SK-N-SH (cell line): ENCODE results near the gene ATP13A5. TPM values are rescaled to one million over a fixed set of nuclear protein-coding genes. Genes with fewer than 3 reads are reported as not detected.

Source experiments
- CTCF ChIA-PET: fragments of 300-600, 350-600 bp; formaldehyde crosslinking; extraction: SDS; loops from one replicate; lab custom pipeline; 2021; lab: Yijun Ruan, JAX
- POLR2A ChIA-PET: fragments of 350-600 bp; sonication (Branson Sonifier 250); formaldehyde crosslinking; extraction: SDS; loops from one replicate; lab custom pipeline; 2020; ENCODE audit warnings: antibody characterized with exemption, inconsistent platforms; lab: Yijun Ruan, JAX
- DNase-seq: peaks from one replicate; pipeline ENCODE4 v3.0.0; 2012
- H2AFZ ChIP-seq: fragments of 200-600 bp; sonication (generic); 2 replicates; pipeline ENCODE4 v1.8.1; 2016; ENCODE audit warnings: antibody characterized with exemption, mild to moderate bottlenecking, low read depth
- H3F3A ChIP-seq: fragments of 200-600 bp; sonication (generic); replicated peaks from 2 replicates; pipeline ENCODE3; 2016; ENCODE audit warnings: antibody characterized with exemption, mild to moderate bottlenecking; ENCODE audit not compliant: insufficient read depth
- H3K27ac ChIP-seq, 2 experiments: fragments of 200-500 bp in 1 of 2; fragments of 200-600 bp in 1 of 2; sonication (Bioruptor generic) in 1 of 2; sonication (generic), shearing (Covaris generic) in 1 of 2; 2 replicates each; pipeline versions ENCODE4 v1.5.1 to v1.6.1; 2014 to 2016; ENCODE audit warnings: low read depth in 2 of 2, inconsistent platforms in 1 of 2, low read length in 1 of 2, mild to moderate bottlenecking in 1 of 2, mixed read lengths in 1 of 2
- H3K27me3 ChIP-seq: fragments of 200-600 bp; sonication (generic), shearing (Covaris generic); 2 replicates; pipeline ENCODE4 v1.6.1; 2016; ENCODE audit warnings: mixed run types; ENCODE audit not compliant: insufficient read depth
- H3K36me3 ChIP-seq, 2 experiments: fragments of 200-500 bp in 1 of 2; fragments of 200-600 bp in 1 of 2; sonication (Bioruptor generic) in 1 of 2; sonication (generic) in 1 of 2; replicated peaks in 1 of 2; 2 replicates each; pipeline versions ENCODE3 to v1.5.1; 2014 to 2016; ENCODE audit warnings: low read length in 1 of 2, mild to moderate bottlenecking in 1 of 2; ENCODE audit not compliant: insufficient read depth in 2 of 2, control insufficient read depth in 1 of 2
- H3K4me1 ChIP-seq, 2 experiments: fragments of 200-500 bp in 1 of 2; fragments of 200-600 bp in 1 of 2; sonication (Bioruptor generic) in 1 of 2; sonication (generic), shearing (Covaris generic) in 1 of 2; 2 replicates each; pipeline versions ENCODE4 v1.5.1 to v1.6.1; 2014 to 2016; ENCODE audit warnings: low read depth in 1 of 2, low read length in 1 of 2, mixed run types in 1 of 2; ENCODE audit not compliant: insufficient read depth in 2 of 2, control insufficient read depth in 1 of 2
- H3K4me2 ChIP-seq: fragments of 200-600 bp; sonication (generic), shearing (Covaris generic); 2 replicates; pipeline ENCODE4 v1.6.1; 2017; ENCODE audit warnings: mixed run types
- H3K4me3 ChIP-seq, 2 experiments: fragments of 200-500 bp in 1 of 2; fragments of 200-600 bp in 1 of 2; sonication (Bioruptor generic) in 1 of 2; sonication (generic), shearing (Covaris generic) in 1 of 2; 2 replicates each; pipeline versions ENCODE4 v1.5.1 to v1.8.1; 2014 to 2016; ENCODE audit warnings: low read depth in 2 of 2, inconsistent platforms in 1 of 2, low read length in 1 of 2, mild to moderate bottlenecking in 1 of 2, mixed read lengths in 1 of 2, moderate library complexity in 1 of 2
- H3K79me2 ChIP-seq: fragments of 200-600 bp; sonication (generic); 2 replicates; pipeline ENCODE4 v1.8.1; 2017; ENCODE audit warnings: mild to moderate bottlenecking; ENCODE audit not compliant: insufficient read depth
- H3K9ac ChIP-seq: fragments of 200-600 bp; sonication (generic); 2 replicates; pipeline ENCODE4 v1.6.1; 2017; ENCODE audit warnings: mixed run types
- H3K9me2 ChIP-seq: fragments of 200-600 bp; sonication (generic); 2 replicates; pipeline ENCODE4 v1.6.1; 2017; ENCODE audit warnings: mixed run types
- H3K9me3 ChIP-seq: fragments of 200-600 bp; sonication (generic); 2 replicates; pipeline ENCODE4 v1.6.1; 2017; ENCODE audit warnings: mixed run types, mild to moderate bottlenecking, moderate library complexity
- H4K20me1 ChIP-seq: fragments of 200-600 bp; sonication (generic); 2 replicates; pipeline ENCODE4 v1.6.1; 2017; ENCODE audit warnings: mild to moderate bottlenecking, mixed run types; ENCODE audit not compliant: insufficient read depth
- CHD2 ChIP-seq: fragments of 150-350 bp; IDR thresholded peaks from 2 replicates; pipeline ENCODE4 v1.6.1; 2018; ENCODE audit warnings: low read length; ENCODE audit not compliant: partially characterized antibody
- FOSL2 ChIP-seq: IDR thresholded peaks from 2 replicates; pipeline ENCODE4 v1.4.0; 2012; ENCODE audit warnings: low read depth, mild to moderate bottlenecking, moderate library complexity, borderline replicate concordance
- JUND ChIP-seq: IDR thresholded peaks from 2 replicates; pipeline ENCODE4 v1.4.0; 2012
- MEF2A ChIP-seq: IDR thresholded peaks from 2 replicates; pipeline ENCODE4 v1.4.0; 2012; ENCODE audit warnings: low read depth, borderline replicate concordance
- MXI1 ChIP-seq: IDR thresholded peaks from 2 replicates; pipeline ENCODE4 v1.6.1; 2012; ENCODE audit warnings: mild to moderate bottlenecking, low read depth, low read length, improper control_type of control experiment
- POLR2AphosphoS5 ChIP-seq: IDR thresholded peaks from 2 replicates; pipeline ENCODE4 v1.6.1; 2012; ENCODE audit warnings: low read depth, low read length
- SIN3A ChIP-seq: IDR thresholded peaks from 2 replicates; pipeline ENCODE4 v1.6.1; 2012; ENCODE audit warnings: low read depth, mild to moderate bottlenecking, low read length, moderate library complexity, borderline replicate concordance
- SMC3 ChIP-seq: IDR thresholded peaks from 2 replicates; pipeline ENCODE4 v1.6.1; 2012; ENCODE audit warnings: low read depth, low read length, improper control_type of control experiment
- TAF1 ChIP-seq: IDR thresholded peaks from 2 replicates; pipeline ENCODE4 v1.6.1; 2012; ENCODE audit warnings: low read depth, mild to moderate bottlenecking, low read length, moderate library complexity, borderline replicate concordance
- TCF12 ChIP-seq: IDR thresholded peaks from 2 replicates; pipeline ENCODE4 v1.4.0; 2012
- YY1 ChIP-seq: IDR thresholded peaks from 2 replicates; pipeline ENCODE4 v1.4.0; 2012; ENCODE audit warnings: low read depth, mild to moderate bottlenecking
- WGBS: methylation state at CpG from one replicate; pipeline ENCODE4 v1.1.6; 2017; ENCODE audit warnings: low lambda C conversion rate; 5-methylcytosine and 5-hydroxymethylcytosine counted together
- polyA plus RNA-seq, 3 experiments: library from polyadenylated mRNA; depleted of rRNA; stranded (reverse); fragments of >200 nt; gene quantifications; 2 replicates each; pipeline ENCODE4 v1.2.3, GENCODE V29; 2012
- TF ChIP-seq, protein P1 (sequence below): fragments of 150-350 bp; IDR thresholded peaks from 2 replicates; pipeline ENCODE4 v1.6.1; 2017; ENCODE audit warnings: antibody characterized with exemption, low read length, low read depth, borderline replicate concordance
- TF ChIP-seq, protein P2 (sequence below): fragments of 200-600 bp; sonication (generic); IDR thresholded peaks from 2 replicates; pipeline ENCODE4 v1.6.1; 2017; ENCODE audit warnings: antibody characterized with exemption, mild to moderate bottlenecking, moderate library complexity
- TF ChIP-seq, protein P3 (sequence below): IDR thresholded peaks from 2 replicates; pipeline ENCODE4 v1.4.0; 2012; ENCODE audit warnings: low read depth, borderline replicate concordance
- TF ChIP-seq, protein P4 (sequence below): fragments of 150-350 bp; IDR thresholded peaks from 2 replicates; pipeline ENCODE4 v1.6.1; 2016; ENCODE audit warnings: mild to moderate bottlenecking, low read depth, low read length

ATP13A5 gene
- polyA plus RNA-seq, 1 of the 3 experiments (the other 2 are of a cell fraction) = not detected

DNA sequence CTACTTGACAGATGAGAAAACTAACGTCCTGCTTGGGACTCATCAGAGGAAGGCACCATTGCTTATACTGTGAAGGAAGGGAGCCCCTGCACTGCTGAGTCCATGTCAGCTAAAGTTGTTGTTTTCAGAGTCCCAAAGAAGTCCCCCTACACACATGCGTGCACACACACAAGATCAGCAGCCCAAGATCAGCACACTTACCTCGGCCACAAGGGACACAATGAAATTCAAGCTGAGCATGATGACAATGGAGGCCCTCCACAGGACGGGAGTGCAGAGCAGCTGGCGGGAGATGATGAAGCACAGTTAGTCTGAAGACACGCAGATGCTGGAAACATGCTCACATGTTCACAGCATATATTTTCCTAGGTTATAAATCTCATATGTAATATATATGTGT is 28.6 kb upstream of the ATP13A5 start:
- no peaks in the 10 kb centered on the region for H3K9me2 ChIP-seq
- no peak overlapping the region for H3K27ac ChIP-seq
- H3K4me1 ChIP-seq = no peaks in the 10 kb centered on the region
- TF ChIP-seq FOSL2 (no peak), MXI1 (no peak), SIN3A (no peak), TAF1 (no peak), POLR2AphosphoS5 (no peak), CHD2 (no peak), YY1 (no peak), MEF2A (no peak), TCF12 (no peak), JUND (no peak)
- TF ChIP-seq, protein P1, sequence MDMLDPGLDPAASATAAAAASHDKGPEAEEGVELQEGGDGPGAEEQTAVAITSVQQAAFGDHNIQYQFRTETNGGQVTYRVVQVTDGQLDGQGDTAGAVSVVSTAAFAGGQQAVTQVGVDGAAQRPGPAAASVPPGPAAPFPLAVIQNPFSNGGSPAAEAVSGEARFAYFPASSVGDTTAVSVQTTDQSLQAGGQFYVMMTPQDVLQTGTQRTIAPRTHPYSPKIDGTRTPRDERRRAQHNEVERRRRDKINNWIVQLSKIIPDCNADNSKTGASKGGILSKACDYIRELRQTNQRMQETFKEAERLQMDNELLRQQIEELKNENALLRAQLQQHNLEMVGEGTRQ = no peak
- TF ChIP-seq, protein P2, sequence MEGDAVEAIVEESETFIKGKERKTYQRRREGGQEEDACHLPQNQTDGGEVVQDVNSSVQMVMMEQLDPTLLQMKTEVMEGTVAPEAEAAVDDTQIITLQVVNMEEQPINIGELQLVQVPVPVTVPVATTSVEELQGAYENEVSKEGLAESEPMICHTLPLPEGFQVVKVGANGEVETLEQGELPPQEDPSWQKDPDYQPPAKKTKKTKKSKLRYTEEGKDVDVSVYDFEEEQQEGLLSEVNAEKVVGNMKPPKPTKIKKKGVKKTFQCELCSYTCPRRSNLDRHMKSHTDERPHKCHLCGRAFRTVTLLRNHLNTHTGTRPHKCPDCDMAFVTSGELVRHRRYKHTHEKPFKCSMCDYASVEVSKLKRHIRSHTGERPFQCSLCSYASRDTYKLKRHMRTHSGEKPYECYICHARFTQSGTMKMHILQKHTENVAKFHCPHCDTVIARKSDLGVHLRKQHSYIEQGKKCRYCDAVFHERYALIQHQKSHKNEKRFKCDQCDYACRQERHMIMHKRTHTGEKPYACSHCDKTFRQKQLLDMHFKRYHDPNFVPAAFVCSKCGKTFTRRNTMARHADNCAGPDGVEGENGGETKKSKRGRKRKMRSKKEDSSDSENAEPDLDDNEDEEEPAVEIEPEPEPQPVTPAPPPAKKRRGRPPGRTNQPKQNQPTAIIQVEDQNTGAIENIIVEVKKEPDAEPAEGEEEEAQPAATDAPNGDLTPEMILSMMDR = no peak
- TF ChIP-seq, protein P3, sequence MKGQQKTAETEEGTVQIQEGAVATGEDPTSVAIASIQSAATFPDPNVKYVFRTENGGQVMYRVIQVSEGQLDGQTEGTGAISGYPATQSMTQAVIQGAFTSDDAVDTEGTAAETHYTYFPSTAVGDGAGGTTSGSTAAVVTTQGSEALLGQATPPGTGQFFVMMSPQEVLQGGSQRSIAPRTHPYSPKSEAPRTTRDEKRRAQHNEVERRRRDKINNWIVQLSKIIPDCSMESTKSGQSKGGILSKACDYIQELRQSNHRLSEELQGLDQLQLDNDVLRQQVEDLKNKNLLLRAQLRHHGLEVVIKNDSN = no peak
- TF ChIP-seq, protein P4, sequence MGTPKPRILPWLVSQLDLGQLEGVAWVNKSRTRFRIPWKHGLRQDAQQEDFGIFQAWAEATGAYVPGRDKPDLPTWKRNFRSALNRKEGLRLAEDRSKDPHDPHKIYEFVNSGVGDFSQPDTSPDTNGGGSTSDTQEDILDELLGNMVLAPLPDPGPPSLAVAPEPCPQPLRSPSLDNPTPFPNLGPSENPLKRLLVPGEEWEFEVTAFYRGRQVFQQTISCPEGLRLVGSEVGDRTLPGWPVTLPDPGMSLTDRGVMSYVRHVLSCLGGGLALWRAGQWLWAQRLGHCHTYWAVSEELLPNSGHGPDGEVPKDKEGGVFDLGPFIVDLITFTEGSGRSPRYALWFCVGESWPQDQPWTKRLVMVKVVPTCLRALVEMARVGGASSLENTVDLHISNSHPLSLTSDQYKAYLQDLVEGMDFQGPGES = no peak
- no peaks in the 10 kb centered on the region for H4K20me1 ChIP-seq
- H2AFZ ChIP-seq = no peak overlapping the region
- ChIA-PET POLR2A (no interaction called here), CTCF (interaction anchor here (1.3 kb wide), 1 partner anchor 164 kb away, joined by 4 read pairs; no protein-coding TSS in a partner anchor)
- no peak overlapping the region for H3K4me2 ChIP-seq
- no peaks in the 10 kb centered on the region for H3K9me3 ChIP-seq
- H3K9ac ChIP-seq = no peak overlapping the region
- H3K27me3 ChIP-seq = no peaks in the 10 kb centered on the region
- H3K4me3 ChIP-seq = no peak overlapping the region
- no peaks in the 10 kb centered on the region for H3K36me3 ChIP-seq
- DNase-seq = no peak
- no peaks in the 10 kb centered on the region for H3K79me2 ChIP-seq
- 6% methylated on average over 6 of the region's 6 CpGs for WGBS
- no peaks in the 10 kb centered on the region for H3F3A ChIP-seq

DNA sequence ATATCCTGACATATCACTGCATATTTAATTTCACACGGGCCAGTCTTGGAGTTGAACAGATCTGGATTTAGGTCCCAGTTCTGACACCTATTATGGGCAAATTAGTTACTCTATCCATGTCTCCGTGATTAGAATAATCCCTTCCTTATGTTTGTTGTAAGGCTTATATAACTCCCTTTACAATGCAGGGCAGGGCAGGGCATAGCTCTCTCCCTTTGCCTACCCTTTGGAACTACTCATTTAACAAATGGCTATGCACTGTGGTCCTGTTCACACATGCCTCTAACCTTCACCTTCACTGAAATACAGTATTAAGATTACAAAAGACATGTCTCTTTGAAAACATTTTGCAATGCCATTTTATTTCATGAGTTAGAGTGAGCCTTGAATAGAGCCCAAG is 24.8 kb upstream of the ATP13A5 start:
- ChIA-PET POLR2A (no interaction called here), CTCF (no interaction called here)
- no peaks in the 10 kb centered on the region for H3K9me2 ChIP-seq
- no peaks in the 10 kb centered on the region for H3K27me3 ChIP-seq
- no peak overlapping the region for H2AFZ ChIP-seq
- no peaks in the 10 kb centered on the region for H3K9me3 ChIP-seq
- H3K4me3 ChIP-seq = no peak overlapping the region
- no peak for TF ChIP-seq SMC3
- TF ChIP-seq YY1 = no peak
- WGBS = 0% methylated on average over 2 of the region's 2 CpGs
- DNase-seq = no peak
- H3K27ac ChIP-seq = no peak overlapping the region
- H3F3A ChIP-seq = no peaks in the 10 kb centered on the region
- no peak overlapping the region for H3K4me2 ChIP-seq
- H3K4me1 ChIP-seq = no peaks in the 10 kb centered on the region
- H3K36me3 ChIP-seq = no peaks in the 10 kb centered on the region
- no peaks in the 10 kb centered on the region for H3K79me2 ChIP-seq
- no peak overlapping the region for H3K9ac ChIP-seq
- no peaks in the 10 kb centered on the region for H4K20me1 ChIP-seq
